HG03439 (cell line): ENCODE measurements around the gene ZNF280A.
"Not testable (repeated sequence)": the region's sequence is repeated elsewhere in the genome, so short reads cannot be mapped to it uniquely, and the experiment has no call there.

Experiments used
- ATAC-seq: cut with Tn5 transposase; IDR thresholded peaks from one replicate; pipeline ENCODE4 v1.9.1; 2021; ENCODE audit warnings: mild to moderate bottlenecking, moderate library complexity; ENCODE audit not compliant: unreplicated experiment

Gene ZNF280A

DNA sequence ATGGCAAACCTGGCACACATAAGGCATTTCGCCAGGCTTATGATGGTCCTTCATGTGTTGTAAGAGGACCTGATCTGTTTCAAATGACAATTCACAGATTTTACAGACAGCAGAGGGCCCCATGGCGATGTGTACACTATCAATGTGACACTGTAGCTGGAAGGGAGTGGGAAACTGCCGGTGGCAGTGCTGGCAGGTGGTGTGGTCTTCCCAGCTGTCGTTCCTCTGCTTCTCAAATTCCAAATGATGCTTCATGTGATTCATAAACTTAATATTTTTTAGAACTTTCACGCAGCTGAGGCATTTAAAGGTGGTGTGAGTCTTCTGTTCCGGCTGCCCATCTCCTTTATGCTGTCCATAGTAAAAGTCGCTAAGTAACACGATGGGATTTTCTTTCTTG is 5.6 kb downstream of the ZNF280A start:
- not testable (repeated sequence) for ATAC-seq

DNA sequence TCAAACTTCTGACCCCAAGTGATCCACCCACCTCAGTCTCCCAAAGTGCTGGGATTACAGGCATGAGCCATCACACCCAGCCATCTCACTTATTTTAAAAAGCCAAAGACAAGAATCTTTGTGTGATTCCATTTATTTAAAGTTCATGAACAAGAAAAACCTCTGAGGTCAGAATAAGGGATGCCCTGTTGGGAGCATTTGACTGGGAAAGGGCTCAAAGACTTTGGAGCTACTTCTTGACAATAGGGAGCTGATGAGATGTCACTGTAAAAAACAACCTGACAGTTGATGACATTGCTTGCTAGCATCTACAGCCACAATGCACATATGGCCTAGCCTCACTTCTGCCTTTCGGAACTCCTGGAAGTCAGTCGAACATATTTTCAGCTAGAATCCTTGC is 6.5 kb downstream of the ZNF280A start:
- ATAC-seq: no peak

DNA sequence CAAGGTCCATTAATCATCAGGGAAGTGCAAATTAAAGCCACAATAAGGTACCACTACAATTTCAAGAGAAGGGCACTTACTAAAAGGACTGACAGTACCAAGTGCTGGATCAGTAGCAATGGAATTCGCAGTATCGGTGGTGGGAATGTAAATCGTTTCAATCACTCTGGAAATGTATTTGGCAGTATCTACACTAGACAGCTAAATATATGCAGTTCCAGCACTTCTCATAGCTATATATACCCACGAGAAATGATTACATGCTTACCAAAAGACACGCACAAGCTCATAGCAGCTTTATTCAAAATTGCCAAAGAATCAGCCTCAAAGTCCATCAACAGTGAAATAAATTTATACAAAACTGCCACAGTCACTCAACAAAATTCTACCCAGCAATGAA is 7.1 kb downstream of the ZNF280A start:
- no peak for ATAC-seq

DNA sequence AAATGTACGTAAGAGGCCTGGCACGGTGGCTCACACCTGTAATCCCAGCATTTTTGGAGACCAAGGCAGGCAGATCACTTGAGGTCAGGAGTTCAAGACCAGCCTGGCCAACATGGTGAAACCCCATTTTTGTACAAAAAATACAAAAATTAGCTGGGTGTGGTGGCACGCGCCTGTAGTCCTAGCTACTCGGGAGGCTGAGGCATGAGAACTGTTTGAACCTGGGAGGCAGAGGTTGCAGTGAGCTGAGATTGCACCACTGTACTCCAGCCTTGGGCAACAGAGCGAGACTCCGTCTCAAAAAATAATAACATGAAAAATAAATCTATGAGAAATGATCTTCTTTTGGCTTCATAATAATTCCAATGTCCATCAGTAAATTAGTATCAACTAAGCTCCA is 9.2 kb downstream of the ZNF280A start:
- ATAC-seq: not testable (repeated sequence)

DNA sequence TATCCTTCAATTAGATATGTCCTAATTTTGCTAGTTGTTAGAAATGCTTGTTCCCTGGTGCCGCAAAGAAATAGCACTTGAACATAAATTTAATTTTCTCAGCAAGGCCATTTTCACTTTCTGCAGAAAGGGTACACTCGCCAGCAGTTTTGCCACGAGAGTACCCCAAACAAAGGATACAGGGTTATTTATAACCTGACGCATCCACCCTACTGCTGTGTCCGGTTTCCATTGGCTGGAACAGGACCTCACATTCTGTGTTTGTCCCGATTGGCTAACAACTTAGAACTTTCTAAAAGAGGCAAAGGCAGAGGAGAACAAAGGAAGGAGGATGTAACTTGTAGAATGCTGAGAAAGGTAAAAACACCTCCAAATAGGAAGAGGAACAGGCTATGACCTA is 10.2 kb downstream of the ZNF280A start:
- ATAC-seq: not testable (repeated sequence)

DNA sequence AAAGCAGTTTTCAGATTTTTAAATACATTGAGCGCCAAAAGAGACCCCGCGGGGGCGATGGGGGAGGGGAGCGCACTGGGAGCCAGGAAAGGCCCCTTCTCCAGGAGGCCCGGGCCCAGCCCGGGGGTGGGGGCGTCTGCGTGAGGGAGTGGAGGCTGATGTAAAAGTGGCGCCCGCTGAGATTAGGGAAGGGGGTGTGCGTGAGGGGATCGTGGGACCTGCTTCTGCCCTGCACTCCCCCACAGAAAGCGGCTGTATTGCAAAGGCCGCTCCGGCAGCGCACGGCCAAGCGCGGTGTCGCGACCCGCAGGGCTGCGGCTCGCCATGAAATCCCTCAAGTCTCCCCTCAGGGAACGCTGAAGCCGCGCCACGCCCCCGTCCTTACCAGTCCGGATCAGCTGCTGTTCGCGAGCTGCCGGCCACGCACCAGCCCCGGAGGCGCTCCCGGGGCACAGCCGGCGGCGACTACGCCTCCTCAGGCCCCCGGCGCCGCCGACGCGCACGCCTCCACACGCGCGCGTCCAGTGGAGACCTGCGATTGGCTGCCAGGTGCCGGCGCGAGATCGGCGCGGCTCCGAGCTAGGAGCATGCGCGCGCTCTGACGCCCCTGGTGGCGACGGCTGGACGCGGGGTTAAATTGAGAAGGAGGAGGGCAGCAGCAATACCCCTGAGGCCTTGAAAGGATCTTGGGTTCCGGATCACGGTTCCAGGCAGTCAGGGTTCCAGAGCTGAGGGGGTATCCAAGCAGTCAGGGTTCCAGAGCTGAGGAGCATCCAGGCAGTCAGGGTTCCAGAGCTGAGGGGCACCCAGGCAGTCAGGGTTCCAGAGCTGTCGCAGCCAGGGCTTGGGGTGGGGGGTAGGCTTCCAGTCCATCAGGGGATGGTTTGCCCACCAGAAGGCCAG is 11.5 kb downstream of the ZNF280A start, which contains the start of gene ZNF280B:
Gene ZNF280B (minus strand): TSS at position 469 of the 903 bp plus-strand sequence. CDS start 19,344 bp downstream, outside the sequence.
- ATAC-seq: no peak

DNA sequence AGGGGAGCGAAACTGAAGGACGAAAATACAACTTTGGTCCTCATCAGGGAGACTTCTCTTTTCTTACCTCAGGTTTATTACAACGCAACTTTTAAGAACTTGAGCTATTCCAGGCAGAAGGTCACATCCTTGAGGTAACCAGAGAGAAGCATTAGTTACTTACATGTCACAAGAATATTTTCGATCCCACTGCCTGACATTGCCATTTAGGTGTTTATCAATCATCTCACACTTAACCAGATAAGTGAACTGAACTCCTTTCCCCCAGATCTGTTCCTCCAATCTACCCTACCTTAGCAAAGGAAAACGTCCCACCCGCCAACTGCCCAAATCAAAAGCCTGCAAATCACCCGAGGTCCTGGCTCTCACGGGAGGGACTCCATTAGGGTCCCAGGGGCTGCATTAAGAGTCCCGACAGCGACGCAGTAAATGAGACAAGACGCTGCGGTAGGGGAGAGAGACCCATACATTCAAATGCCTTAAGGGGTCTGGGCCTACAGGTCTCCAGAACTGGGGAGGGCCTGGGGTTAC is 12.3 kb downstream of the ZNF280A start:
- no peak for ATAC-seq

DNA sequence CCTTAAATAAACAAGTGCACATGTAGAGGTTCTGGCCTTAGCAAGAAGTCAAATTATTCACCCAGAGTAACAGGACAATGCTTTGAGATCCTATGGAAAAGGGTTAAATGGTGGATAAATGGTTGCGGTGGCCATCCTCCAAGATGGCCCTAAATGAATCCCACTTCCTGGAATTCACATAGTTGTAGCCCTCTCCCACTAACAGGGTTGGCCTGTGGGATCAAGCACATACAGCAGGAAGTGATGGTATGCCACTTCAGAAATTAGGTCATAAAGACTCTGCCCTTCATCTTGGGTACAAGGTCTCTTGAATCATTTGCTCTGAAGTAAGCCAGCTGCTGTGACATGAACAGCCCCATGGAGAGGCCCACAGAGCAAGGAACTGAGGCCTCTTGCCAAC is 13.3 kb downstream of the ZNF280A start:
- no peak for ATAC-seq

DNA sequence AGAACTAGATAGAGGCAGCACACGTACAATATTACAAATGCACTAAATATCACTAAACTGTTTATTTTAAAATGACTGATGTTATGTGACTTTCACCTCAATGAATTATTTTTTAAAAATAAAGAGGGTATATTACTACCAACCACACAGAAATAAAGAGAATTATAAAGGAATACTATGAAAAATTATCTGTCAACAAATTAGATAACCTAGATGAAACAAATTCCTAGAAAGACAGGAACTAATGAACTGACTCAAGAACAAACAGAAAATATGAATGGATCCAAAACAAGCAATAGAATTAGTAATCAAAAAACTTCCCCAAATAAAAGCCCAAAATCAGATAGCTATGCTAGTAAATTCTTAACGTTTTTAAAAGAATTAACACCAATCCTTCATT is 21.8 kb downstream of the ZNF280A start:
- no peak for ATAC-seq

DNA sequence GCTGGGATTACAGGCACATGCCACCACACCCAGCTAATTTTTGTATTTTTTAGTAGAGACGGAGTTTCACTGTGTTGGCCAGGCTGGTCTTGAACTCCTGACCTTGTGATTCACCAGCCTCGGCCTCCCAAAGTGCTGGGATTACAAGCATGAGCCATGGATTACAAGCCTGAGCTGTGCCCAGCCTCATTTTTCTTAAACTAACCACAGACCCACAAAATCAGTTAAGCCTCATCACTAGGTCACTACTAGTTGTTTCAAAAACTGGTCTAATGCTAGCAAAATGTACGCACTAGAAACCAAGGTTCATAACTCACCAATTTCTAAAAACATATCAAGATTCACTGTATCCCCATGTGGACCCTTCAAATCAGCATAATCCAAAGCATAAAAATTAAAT is 28.5 kb downstream of the ZNF280A start:
- not testable (repeated sequence) for ATAC-seq

DNA sequence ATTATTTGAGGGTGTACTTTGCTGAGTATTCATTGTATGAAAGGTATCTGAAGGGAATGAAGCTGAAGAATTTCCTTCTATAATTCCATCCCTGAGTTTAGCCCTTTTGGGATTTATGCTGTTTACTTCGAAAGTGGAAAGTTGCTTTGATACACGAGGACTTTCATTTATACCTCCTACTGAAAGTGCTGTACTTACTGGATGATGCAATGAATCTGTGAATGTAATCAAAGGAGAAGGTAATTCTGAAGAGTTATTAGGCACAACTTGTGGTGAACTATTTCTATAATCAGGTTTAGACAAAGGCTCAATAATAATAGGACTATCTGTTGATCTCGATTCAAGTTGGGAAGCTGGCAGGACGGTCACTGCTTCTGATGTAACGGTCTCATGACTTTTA is 31.3 kb downstream of the ZNF280A start:
- no peak for ATAC-seq

DNA sequence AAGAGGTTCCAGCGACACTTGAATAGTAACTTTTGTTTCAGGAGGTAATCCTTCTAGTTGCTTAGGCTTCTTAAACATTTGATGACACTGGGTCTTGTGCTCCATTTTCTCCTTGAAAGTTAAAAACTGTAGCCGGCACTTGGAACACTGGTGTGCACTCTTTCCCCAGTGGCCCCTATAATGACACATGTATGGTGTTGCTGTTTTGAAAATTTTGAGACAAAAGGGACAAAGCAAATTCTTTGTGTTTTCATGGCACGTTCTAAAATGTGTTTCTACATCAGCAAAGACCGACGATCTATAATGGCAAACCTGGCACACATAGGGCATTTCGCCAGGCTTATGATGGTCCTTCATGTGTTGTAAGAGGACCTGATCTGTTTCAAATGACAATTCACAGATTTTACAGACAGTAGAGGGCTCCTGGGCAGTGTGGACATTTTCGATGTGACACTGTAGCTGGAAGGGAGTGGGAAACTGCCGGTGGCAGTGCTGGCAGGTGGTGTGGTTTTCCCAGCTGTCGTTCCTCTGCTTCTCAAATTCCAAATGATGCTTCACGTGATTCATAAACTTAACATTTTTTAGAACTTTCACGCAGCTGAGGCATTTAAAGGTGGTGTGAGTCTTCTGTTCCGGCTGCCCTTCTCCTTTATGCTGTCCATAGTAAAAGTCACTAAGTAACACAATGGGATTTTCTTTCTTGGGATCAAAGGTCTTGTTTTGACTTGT is 32.0 kb downstream of the ZNF280A start:
- ATAC-seq: no peak

DNA sequence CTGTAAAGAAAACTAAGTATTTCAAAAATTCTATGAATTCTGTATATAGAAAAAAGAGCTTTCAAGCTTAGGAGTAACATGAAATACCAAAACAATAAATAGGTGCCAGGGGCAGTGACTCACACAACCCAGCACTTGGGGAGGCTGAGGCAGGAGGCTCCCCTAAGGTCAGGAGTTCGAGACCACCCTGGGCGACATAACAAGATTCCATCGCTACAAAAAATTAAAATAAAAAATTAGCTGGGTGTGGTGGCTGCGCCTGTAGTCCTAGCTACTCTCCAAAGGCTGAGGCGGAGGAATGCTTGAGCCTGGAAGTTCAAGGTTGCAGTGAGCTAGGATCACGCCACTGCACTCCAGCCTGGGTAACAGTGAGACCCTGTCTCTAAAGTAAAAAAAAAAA is 33.0 kb downstream of the ZNF280A start:
- ATAC-seq: no peak

DNA sequence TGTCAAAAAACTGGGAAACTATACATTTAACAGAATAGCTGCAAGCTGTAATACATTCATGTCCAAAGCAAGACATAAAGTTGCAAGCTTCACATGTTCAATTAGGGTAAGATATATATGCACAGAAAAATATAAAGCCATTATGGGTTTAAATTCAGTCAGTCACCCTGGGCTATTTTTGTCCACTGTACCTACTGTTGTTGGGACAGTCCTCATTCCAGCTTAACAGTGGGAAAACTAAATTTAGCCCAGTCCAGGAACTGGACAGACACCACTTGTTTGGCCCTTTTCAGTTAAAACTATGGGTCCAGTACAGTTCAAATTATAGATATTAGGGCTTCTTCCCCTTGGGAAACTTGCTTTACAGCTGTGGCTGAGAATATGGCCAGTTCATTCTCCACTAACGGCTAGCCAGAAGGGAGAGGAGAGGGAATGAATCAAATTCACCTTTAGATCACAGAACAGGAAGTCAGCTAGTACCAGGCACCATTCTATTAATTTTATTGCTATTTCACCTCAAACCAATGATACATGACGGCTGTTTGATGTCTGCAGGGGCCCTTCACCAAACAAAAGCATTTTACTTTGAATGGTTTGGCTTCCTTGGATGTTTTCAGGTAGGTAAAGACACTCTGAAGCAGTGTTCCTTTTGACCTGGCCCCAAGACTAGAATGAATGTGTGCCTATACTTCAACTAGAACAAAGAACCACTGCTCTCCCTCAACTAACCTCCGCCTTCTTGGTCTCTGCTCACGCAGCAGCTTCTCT is 33.8 kb downstream of the ZNF280A start:
- ATAC-seq: no peak

DNA sequence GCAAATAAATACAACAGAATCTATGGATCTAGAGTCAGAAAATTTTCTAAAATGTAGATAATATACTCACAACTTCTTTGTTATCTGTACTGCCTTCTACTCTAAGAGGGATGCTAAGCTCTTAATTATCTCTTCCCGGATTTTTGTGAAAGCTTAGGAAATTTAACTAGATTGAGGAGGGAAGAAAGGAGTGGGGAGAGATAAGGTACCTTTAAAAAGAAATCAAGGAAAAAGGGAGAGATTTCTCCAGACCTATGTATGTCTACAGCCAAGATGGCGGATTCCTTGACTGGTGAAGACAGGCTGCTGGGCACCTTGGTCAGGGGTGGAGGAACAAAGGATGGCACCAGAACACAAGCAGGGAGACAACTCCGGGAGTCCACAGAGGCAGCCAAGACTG is 34.5 kb downstream of the ZNF280A start:
- ATAC-seq: no peak

DNA sequence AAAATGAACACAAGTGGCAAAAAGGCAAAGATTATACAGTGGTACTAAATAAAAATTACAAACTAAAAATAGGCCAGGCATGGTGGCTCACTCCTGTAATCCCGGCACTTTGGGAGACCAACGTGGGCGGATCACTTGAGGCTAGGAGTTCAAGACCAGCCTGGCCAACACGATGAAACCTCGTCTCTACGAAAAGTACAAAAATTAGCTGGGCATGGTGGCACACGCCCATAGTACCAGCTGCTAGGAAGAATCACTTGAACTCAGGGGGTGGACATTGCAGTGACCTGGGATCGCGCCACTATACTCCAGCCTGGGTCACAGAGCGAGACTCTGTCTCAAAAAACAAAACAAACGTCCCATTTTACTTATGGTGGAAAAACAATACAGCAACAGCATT is 36.0 kb downstream of the ZNF280A start:
- no peak for ATAC-seq

DNA sequence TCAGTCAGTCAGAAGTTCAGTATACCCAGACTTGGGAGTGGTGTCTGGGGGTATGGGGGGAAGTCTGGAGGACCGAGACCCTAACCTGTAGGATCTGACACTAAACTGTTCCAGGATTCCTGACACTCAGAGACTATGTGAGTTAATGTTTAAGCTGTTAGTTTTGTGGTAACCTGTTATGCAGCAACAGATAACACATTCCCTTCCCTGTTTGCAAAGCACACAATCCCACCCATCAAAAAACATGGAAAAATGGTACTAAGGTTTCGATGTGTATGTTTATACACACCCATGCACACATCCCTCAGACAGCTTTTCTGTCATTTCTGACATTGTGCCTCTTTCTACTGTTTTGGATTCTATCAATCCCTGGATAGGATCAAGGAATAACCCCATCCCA is 39.1 kb downstream of the ZNF280A start:
- no peak for ATAC-seq

DNA sequence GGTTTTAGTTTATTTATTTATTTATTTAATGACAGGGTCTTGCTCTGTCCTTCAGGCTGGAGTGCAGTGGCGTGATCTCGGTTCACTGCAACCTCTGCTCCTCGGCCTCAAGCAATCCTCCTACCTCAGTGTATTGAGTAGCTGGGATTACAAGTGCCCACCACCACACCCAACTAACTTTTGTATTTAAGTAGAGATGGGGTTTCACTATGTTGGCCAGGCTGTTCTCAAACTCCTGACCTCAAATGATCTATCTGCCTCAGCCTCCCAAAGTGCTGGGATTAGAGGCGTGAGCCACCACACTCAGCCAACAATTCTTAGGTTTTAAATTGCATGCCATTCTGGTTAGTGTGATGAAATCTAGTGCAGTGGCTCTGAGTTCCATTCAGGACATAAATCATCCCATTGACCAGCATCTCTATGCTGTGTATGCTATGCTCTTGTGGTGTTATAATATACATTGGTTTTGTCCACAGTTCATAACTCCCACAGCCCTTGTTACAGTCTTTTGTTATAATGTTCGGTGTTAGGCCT is 40.0 kb downstream of the ZNF280A start:
- ATAC-seq: no peak

DNA sequence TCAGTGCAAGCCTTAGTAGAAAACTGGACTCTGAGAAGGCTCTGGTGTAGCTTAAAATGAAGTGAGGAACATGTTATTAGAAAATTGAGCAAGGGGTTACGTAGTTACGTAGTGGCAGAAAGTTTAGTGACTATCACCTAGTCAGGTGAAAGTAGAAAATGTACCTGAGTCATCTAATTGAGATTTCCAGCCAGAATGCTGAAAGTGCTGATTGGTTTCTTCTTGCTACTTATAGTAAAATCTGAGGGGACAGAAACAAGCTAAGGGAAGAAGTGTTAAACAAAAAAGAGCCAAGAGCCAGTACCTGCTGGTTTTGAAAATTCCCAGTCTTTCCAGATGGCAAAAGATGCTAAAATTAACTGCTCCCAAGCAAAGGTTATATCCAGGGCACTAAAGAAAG is 41.0 kb downstream of the ZNF280A start:
- ATAC-seq: no peak

DNA sequence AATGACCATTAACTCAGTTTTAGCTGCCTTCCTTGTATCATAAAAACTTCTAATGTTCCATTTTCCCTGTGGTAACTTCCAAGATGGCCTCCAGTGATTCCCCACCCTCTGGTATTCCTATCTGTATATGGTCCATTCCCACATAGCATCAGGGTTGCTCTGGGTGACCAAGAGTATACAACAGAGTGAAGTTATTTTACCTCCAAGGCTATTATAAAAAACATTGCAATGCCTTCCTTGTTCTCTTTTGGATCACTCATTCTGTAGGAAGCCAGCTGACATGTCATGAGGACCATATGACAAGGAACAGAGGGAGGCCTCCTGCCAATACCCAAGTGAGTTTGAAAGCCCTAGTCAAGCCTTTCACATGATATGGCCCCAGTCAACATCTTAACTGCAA is 41.6 kb downstream of the ZNF280A start:
- no peak for ATAC-seq

DNA sequence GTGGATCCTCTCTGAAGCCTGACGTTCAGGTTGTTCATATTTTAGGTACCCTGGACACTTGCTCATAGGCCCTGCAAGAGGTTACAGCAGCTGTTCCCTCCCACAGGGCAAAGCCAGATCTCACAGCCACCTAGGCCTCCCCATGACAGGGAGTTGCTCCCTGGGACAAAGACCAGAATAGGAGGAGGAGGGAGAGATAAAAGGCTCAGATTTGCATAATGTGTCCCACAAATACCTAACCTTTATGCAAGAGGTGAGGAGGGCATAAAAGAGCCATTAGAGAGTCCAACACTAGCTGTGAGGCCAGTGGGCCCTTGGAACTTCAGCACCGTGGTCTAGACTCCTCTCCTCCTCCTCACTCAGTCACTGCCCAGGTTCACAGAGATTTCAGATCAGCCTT is 45.3 kb downstream of the ZNF280A start:
- ATAC-seq: no peak
